ENCODE measurements around the gene ESPL1.

DNA sequence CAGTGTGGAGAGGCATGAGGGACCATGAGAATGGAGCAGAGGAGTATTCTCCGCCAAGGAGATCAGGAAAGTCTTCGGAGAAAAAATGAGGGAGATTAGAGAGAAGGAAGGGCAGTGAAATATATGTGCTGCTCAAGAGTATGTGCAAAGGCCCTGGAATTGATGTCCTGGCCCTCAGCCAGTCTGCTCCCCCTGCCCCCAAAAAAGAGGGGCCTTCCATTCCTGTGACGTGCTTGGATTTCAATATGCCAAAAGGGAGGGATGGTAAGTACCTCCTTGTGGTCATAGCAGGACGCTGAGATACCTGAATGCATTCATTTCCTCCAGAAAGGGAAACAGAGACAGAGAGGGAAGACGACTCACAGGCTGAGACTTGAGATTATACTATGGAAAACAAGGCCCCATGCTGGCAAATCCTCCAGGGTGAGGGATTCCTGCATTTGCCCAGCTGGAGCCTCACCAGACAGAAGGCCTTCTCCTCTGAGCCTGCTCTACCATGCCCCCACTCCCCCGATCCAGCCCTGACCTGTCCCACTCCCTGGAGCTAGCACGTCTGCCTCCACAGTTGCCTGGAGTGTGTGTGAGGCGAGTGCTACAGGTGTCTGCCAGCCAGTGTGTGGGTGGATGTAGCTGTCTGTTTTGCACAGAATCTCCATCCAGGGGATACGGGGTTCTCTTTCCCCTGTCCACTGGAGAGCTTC lies 32.2 kb upstream of the ESPL1 start:
- TF ChIP-seq, protein P1, sequence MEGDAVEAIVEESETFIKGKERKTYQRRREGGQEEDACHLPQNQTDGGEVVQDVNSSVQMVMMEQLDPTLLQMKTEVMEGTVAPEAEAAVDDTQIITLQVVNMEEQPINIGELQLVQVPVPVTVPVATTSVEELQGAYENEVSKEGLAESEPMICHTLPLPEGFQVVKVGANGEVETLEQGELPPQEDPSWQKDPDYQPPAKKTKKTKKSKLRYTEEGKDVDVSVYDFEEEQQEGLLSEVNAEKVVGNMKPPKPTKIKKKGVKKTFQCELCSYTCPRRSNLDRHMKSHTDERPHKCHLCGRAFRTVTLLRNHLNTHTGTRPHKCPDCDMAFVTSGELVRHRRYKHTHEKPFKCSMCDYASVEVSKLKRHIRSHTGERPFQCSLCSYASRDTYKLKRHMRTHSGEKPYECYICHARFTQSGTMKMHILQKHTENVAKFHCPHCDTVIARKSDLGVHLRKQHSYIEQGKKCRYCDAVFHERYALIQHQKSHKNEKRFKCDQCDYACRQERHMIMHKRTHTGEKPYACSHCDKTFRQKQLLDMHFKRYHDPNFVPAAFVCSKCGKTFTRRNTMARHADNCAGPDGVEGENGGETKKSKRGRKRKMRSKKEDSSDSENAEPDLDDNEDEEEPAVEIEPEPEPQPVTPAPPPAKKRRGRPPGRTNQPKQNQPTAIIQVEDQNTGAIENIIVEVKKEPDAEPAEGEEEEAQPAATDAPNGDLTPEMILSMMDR (IDR thresholded peaks at IDR 0.05), result no peak
- TF ChIP-seq POLR2A (IDR thresholded peaks at IDR 0.05) (no peak), POLR2AphosphoS5 (IDR thresholded peaks at IDR 0.05) (no peak)

All from breast epithelium (tissue), 3 donors.